Skeletal muscle satellite cell (primary cell): Measurements from ENCODE around the gene OBSCN.

ENCODE experiments used
- H3K27me3 ChIP-seq: 2 replicates; pipeline ENCODE4 v1.7.0; 2013; ENCODE audit warnings: low read length; ENCODE audit not compliant: control insufficient read depth, insufficient read depth
- H3K36me3 ChIP-seq: 2 replicates; pipeline ENCODE4 v1.7.0; 2013; ENCODE audit warnings: mild to moderate bottlenecking, control low read depth, low read length; ENCODE audit not compliant: insufficient read depth
- H3K4me1 ChIP-seq: 2 replicates; pipeline ENCODE4 v1.7.0; 2013; ENCODE audit warnings: low read length; ENCODE audit not compliant: control insufficient read depth, insufficient read depth
- H3K4me2 ChIP-seq: 2 replicates; pipeline ENCODE4 v1.7.0; 2013; ENCODE audit warnings: mild to moderate bottlenecking, low read length
- H3K4me3 ChIP-seq: 2 replicates; pipeline ENCODE4 v1.7.0; 2013; ENCODE audit warnings: low read length
- H3K9ac ChIP-seq: 2 replicates; pipeline ENCODE4 v1.7.0; 2013; ENCODE audit warnings: mild to moderate bottlenecking, low read depth, low read length, moderate library complexity
- H3K9me3 ChIP-seq: replicated peaks from 2 replicates; pipeline ENCODE4 v1.7.0; 2013; ENCODE audit warnings: mild to moderate bottlenecking, control low read depth, low read length

Gene OBSCN

GRCh38 chr1:228297822-228298221 is 90.0 kb downstream of the OBSCN start:
- Histone ChIP-seq H3K27me3 (no peaks in the 10 kb centered on the region), H3K9me3 (peaks cover 10% of the 10 kb centered on the region), H3K4me3 (no peak overlapping the region), H3K9ac (no peak overlapping the region), H3K4me2 (no peak overlapping the region), H3K36me3 (no peaks in the 10 kb centered on the region), H3K4me1 (no peaks in the 10 kb centered on the region)

- Histone ChIP-seq H3K4me2 (no peak overlapping the region), H3K9me3 (peaks cover 13% of the 10 kb centered on the region), H3K36me3 (no peaks in the 10 kb centered on the region), H3K27me3 (no peaks in the 10 kb centered on the region), H3K4me1 (no peaks in the 10 kb centered on the region), H3K4me3 (no peak overlapping the region), H3K9ac (no peak overlapping the region)
These were observed 90.6 kb downstream of the OBSCN start for GRCh38 chr1:228298471-228298870.

GRCh38 chr1:228299211-228299610 is 91.4 kb downstream of the OBSCN start:
- Histone ChIP-seq H3K4me3 (no peak overlapping the region), H3K4me2 (no peak overlapping the region), H3K4me1 (no peaks in the 10 kb centered on the region), H3K9ac (no peak overlapping the region), H3K36me3 (no peaks in the 10 kb centered on the region), H3K9me3 (peaks cover 13% of the 10 kb centered on the region), H3K27me3 (no peaks in the 10 kb centered on the region)

DNA sequence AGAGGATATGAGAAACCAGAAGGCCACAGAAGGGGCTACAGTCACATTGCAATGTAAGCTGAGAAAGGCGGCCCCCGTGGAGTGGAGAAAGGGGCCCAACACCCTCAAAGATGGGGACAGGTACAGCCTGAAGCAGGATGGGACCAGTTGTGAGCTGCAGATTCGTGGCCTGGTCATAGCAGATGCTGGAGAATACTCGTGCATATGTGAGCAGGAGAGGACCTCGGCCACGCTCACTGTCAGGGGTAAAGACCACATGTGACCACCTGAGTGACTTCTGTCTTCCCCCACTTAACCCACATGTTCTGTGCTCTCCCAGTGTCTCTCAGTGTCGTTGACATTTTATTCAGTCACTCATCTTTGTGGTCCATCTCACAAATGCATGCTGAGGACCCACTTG is 92.1 kb downstream of the OBSCN start:
- Histone ChIP-seq H3K9ac (no peak overlapping the region), H3K4me1 (no peaks in the 10 kb centered on the region), H3K27me3 (no peaks in the 10 kb centered on the region), H3K4me2 (no peak overlapping the region), H3K36me3 (no peaks in the 10 kb centered on the region), H3K9me3 (peaks cover 13% of the 10 kb centered on the region), H3K4me3 (no peak overlapping the region)

GRCh38 chr1:228302086-228302485 is 94.2 kb downstream of the OBSCN start:
- no peak overlapping the region for H3K4me2 ChIP-seq
- H3K27me3 ChIP-seq: no peaks in the 10 kb centered on the region
- H3K4me3 ChIP-seq: no peak overlapping the region
- H3K9ac ChIP-seq: no peak overlapping the region
- H3K4me1 ChIP-seq: no peaks in the 10 kb centered on the region
- peaks cover 13% of the 10 kb centered on the region for H3K9me3 ChIP-seq
- H3K36me3 ChIP-seq: no peaks in the 10 kb centered on the region

DNA sequence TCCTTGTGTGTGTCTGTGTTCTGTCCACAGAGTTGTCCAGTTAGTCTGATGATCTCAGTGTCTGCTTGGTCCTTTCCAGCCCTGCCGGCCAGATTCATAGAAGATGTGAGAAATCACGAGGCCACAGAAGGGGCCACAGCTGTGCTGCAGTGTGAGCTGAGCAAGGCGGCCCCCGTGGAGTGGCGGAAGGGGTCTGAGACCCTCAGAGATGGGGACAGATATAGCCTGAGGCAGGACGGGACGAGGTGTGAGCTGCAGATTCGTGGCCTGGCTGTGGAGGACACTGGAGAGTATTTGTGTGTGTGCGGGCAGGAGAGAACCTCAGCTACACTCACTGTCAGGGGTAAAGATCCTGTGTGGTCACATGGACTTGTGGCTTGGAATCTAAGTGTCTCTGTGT is 95.8 kb downstream of the OBSCN start:
- H3K4me2 ChIP-seq: no peak overlapping the region
- no peaks in the 10 kb centered on the region for H3K4me1 ChIP-seq
- no peaks in the 10 kb centered on the region for H3K27me3 ChIP-seq
- H3K9ac ChIP-seq: no peak overlapping the region
- no peaks in the 10 kb centered on the region for H3K36me3 ChIP-seq
- no peak overlapping the region for H3K4me3 ChIP-seq
- H3K9me3 ChIP-seq: peaks cover 13% of the 10 kb centered on the region

DNA sequence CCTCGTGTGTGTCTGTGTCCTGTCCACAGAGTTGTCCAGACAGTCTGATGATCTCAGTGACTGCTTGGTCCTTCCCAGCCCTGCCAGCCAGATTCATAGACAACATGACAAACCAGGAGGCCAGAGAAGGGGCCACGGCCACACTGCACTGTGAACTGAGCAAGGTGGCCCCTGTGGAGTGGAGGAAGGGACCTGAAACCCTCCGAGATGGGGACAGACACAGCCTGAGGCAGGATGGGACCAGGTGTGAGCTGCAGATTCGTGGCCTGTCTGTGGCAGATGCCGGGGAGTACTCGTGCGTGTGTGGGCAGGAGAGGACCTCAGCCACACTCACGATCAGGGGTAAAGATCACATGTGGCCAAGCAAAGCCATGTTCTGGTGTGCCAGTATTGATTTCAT is 96.4 kb downstream of the OBSCN start:
- H3K4me1 ChIP-seq: no peaks in the 10 kb centered on the region
- no peak overlapping the region for H3K9ac ChIP-seq
- H3K36me3 ChIP-seq: no peaks in the 10 kb centered on the region
- no peak overlapping the region for H3K4me3 ChIP-seq
- H3K27me3 ChIP-seq: no peaks in the 10 kb centered on the region
- H3K4me2 ChIP-seq: no peak overlapping the region
- peaks cover 13% of the 10 kb centered on the region for H3K9me3 ChIP-seq

GRCh38 chr1:228304766-228305395 is 97.0 kb downstream of the OBSCN start:
- H3K36me3 ChIP-seq: no peaks in the 10 kb centered on the region
- H3K4me3 ChIP-seq: no peak overlapping the region
- no peaks in the 10 kb centered on the region for H3K4me1 ChIP-seq
- H3K9me3 ChIP-seq: peaks cover 13% of the 10 kb centered on the region
- no peak overlapping the region for H3K4me2 ChIP-seq
- no peak overlapping the region for H3K9ac ChIP-seq
- no peaks in the 10 kb centered on the region for H3K27me3 ChIP-seq

DNA sequence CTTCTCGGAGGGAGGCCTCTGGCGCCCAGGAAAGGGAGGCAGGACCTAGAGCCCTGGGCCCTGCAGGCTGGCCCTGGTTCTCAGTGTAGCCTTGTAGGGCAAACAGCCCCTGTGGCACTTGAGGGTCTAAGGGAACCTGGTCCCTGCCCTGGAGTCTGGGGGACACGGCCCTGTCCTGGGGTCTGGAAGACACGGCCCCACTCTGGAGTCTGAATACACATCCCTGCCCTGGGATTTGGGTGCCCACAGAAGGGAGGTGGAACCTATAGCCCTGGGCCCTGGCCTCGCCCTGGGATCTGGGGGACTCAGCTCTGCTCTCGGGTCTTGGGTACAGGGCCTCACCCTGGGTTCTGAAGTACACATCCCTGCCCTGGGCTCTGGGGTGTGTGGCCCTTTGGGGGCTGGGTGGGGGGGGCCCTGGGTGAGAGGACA is 97.9 kb downstream of the OBSCN start:
- H3K4me3 ChIP-seq: no peak overlapping the region
- no peaks in the 10 kb centered on the region for H3K27me3 ChIP-seq
- H3K4me2 ChIP-seq: no peak overlapping the region
- H3K9me3 ChIP-seq: peaks cover 11% of the 10 kb centered on the region
- no peaks in the 10 kb centered on the region for H3K36me3 ChIP-seq
- H3K9ac ChIP-seq: no peak overlapping the region
- H3K4me1 ChIP-seq: no peaks in the 10 kb centered on the region

GRCh38 chr1:228306275-228307217 is 98.7 kb downstream of the OBSCN start:
- Histone ChIP-seq H3K36me3 (no peaks in the 10 kb centered on the region), H3K27me3 (no peaks in the 10 kb centered on the region), H3K9ac (no peak overlapping the region), H3K4me2 (no peak overlapping the region), H3K4me1 (no peaks in the 10 kb centered on the region), H3K9me3 (peaks cover 11% of the 10 kb centered on the region), H3K4me3 (no peak overlapping the region)

- Histone ChIP-seq H3K4me1 (no peaks in the 10 kb centered on the region), H3K4me3 (no peak overlapping the region), H3K9ac (no peak overlapping the region), H3K9me3 (peaks cover 13% of the 10 kb centered on the region), H3K27me3 (no peaks in the 10 kb centered on the region), H3K4me2 (no peak overlapping the region), H3K36me3 (no peaks in the 10 kb centered on the region)
These were observed 99.6 kb downstream of the OBSCN start for GRCh38 chr1:228307218-228308023.
